A549 treated with AZD9567 at 1 μM for 4 hours (cell line): ENCODE results near the gene ARID1A. TPM values are rescaled to one million over a fixed set of nuclear protein-coding genes. Genes with fewer than 3 reads are reported as not detected.

Source experiments
- total RNA-seq: library from RNA; stranded (reverse); fragments of 200-300 nt; extraction: Qiagen RNA extraction; gene quantifications from 5 replicates; pipeline ENCODE4 v1.2.3, GENCODE V29; 2022; ENCODE audit not compliant: insufficient read depth

The ARID1A gene
- total RNA-seq, result 30.5 to 34.2 TPM (median 31.8 TPM) in 5 replicates

DNA sequence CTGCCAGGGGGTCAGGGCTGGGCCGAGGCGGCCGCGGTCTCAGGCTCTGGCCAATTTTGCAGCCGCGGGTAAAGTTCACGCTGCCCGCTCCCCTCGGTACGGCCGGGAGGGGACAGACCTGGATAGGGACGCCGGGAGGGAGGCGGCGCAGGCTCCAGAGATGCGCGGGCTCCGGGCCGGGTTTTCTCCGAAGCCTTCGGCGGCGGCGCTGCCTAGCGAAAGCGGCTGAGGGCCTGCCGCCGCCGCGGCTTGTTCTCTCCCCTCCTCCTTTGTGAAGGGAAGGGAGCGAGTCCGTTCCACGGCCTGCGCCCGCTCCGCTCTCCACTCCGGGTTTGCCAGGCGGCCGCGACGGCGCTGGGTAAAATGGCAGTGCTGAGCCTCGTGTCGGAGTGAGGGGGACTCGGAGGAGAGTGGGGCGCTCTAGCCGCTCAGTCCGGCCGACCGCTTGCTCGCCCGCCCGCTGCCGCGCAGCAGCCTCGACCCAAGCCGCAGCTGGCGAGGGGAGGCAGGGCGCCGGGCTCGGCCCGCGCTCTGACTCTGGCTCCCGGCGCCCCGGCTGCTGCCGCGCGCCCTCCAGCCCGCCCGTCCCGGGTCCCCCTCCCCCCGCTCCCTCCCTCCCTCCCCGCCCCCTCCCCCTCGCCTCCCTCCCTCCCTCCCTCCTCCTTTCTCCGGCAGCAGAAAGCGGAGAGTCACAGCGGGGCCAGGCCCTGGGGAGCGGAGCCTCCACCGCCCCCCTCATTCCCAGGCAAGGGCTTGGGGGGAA is at the start of gene ARID1A:
ARID1A (plus strand) TSS at position 660 of the 763 bp plus-strand sequence. CDS start 389 bp downstream, outside the sequence.

DNA sequence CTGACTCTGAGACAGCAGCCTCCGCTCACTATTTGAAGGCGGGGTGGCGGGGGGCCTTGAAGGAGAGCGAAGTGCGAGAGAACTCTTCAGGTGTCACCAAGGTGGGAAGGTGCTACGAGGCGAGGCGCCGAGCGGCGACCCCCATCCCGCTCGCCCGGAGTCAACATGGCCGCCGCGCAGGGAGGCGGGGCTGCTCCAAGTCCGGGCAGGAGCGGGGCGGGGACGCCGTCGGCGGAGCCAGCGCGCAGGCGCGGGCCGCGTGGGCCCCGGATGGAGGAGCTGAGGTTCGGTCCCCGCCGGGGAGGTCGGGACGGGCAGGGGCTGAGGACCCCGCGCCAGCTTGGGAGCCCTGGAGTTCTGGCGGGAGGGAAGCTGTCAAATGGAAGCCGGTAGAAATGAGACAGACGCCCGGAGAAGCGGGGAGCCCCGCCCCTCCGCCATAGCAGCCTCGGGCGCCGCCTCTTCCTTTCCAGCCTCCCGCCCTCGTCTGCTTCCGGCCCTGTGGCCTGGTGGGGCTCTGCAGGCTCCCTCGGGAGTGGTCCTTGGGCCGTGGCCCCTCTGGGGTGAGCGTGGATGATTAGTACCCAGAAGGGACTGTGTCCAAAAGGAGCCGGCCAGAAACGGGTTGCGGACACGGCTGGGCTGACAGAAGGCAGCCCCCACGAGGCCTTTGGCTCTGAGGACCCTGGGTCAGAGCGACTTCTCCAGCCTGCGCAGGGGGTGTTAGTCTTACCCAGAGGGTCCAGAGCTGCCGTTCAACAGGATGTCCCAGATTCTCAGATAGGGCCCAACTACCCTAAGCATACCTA is 92.1 kb downstream of the ARID1A start, which contains the start of gene PIGV:
PIGV (plus strand) TSS at position 245 of the 809 bp plus-strand sequence. CDS start 2,866 bp downstream, outside the sequence.

DNA sequence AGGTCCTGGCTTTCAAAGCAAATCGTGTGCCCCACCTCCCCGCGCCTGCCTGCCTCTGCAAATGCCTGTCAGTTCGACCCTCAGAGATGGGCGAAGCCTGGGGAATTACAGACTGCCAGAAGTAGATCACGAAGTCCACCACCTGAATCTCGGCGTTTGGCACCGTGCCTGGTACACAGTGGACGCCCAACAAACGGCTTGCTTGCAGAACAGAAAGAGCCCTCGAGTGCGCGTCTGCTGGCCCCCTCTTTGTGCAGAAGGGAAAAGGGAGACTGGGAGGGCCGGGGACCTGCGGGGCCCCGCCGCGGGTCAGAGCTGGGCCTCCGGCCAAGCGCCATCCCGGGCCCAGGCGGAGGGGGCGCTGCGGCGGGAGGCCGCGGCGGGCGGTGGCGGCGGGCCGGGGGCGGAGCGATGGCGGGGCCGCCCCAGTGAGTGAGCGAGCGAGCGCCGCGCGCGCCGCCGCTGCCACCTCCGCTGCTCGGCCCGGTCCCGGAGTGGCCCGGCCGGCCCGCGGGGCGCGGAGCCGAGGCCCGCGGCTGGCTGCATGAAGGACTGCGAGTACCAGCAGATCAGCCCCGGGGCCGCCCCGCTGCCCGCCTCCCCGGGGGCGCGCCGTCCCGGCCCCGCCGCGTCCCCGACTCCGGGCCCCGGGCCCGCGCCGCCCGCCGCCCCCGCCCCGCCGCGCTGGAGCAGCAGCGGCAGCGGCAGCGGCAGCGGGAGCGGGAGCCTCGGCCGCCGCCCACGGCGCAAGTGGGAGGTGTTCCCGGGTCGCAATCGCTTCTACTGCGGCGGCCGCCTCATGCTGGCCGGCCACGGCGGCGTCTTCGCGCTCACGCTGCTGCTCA is 130.7 kb downstream of the ARID1A start, which contains the start of gene ZDHHC18:
ZDHHC18 (plus strand) TSS at position 428 of the 845 bp plus-strand sequence; CDS start at position 545, 117 bp downstream.

Other genes starting within 250 kb of the ARID1A start
- gene HMGN2, start 223.6 kb upstream of the ARID1A start, total RNA-seq, result 325 to 425 TPM (median 354 TPM) in 5 replicates
- 15.5 to 17.6 TPM (median 16.2 TPM) in 5 replicates for gene RPS6KA1, start 166.3 kb upstream of the ARID1A start, total RNA-seq
- 5.2 to 10.8 TPM (median 6.2 TPM) in 5 replicates for gene PIGV, start 91.9 kb downstream of the ARID1A start, total RNA-seq
- gene ZDHHC18, start 130.7 kb downstream of the ARID1A start, total RNA-seq, result 37.8 to 41.1 TPM (median 39.8 TPM) in 5 replicates
- gene SFN, start 167.1 kb downstream of the ARID1A start, total RNA-seq, result 451 to 650 TPM (median 573 TPM) in 5 replicates
- 27.0 to 32.6 TPM (median 28.5 TPM) in 5 replicates for gene GPN2, start 194.3 kb downstream of the ARID1A start, total RNA-seq
- 9.7 to 10.3 TPM (median 10.0 TPM) in 5 replicates for gene GPATCH3, start 204.5 kb downstream of the ARID1A start, total RNA-seq
- gene NR0B2, start 218.0 kb downstream of the ARID1A start, total RNA-seq, result 0.09 to 0.12 TPM (median 0.11 TPM) in 3 of 5 replicates, not detected in the others
- 117 to 144 TPM (median 127 TPM) in 5 replicates for gene NUDC, start 225.7 kb downstream of the ARID1A start, total RNA-seq